ENCODE results near the gene MOV10L1. TPM values are rescaled to one million over a fixed set of nuclear protein-coding genes. Genes with fewer than 3 reads are reported as not detected.

The MOV10L1 gene
- total and polyA plus RNA-seq, 5 donors from 2014 or later, result not detected

DNA sequence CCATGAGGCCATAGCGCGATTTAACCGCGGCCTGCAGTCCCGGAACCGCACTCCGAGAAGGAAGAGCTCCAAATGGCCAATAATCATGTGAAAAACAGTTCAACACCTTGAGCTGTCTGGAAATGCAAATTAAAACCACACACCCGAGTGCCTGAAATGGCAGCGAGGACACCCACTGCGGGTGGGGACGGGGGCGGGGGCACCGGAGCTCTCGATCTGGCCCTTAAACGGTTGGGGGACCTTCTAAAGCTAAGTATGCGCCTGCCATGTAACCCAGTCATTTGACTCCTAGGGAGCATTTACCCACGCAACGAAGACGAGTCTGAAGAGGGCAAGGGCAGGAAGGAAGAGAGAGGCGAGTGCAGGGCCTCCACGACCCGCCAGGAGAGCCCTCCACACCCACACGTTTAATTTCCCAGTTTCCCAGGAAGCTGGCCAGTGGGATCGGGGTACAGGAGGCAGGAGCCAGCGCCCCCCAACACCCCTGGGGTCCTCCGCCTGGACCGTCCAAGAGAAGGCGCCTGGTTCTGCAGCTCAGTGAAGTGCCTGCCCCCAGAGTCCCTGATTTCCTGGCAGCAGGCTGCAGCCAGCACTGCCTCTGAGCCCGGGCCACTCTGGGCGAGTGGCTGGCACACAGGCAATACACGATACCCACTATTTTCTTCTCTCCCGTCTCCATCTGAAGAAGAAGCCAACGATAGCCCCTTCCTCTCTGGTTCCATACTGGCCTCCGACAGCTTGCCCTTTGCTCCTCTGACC, 33.4 kb upstream of the MOV10L1 start:
- H3K36me3 Mint-ChIP-seq, result no peaks in the 10 kb centered on the region
- H3K4me3 Mint-ChIP-seq, result no peak overlapping the region

DNA sequence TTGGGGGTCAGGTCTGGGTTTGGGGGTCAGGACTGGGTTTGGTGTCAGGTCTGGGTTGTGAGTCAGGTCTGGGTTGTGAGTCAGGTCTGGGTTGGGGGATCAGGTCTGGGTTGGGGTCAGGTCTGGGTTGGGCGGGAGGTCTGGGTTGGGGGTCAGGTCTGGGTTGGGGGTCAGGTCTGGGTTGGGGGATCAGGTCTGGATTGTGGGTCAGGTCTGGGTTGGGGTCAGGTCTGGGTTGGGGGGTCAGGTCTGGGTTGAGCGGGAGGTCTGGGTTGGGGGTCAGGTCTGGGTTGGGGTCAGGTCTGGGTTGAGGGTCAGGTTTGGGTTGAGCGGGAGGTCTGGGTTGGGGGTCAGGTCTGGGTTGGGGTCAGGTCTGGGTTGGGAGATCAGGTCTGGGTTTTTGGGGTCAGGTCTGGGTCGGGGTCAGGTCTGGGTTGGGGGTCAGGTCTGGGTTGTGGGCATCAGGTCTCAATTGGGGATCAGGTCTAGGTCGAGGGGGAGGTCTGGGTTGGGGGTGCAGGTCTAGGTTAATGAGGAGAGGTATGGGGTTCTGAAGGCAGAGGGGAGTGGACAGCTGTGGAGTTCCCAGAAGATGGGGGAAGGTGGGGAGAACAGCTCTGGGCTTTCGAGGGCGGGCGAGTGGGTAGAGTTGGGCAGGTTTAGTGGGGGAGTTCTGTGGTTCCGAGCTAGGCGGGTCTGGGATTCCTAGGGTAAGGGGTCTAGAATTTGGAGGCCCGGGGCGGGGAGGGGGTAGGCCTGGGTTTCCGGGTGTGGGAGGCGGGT, 32.3 kb upstream of the MOV10L1 start:
- Histone ChIP-seq H3K27ac (ENCODE audit: insufficient read depth, low read length, poor library complexity, severe bottlenecking) (no peak overlapping the region), H3K9me3 (ENCODE audit: control insufficient read depth in 2 of 2, low read length in 2 of 2) (peaks cover 0 to 3% of the 10 kb centered on the region in 2 experiments), H3K36me3 (ENCODE audit: control insufficient read depth, insufficient read depth, low read length) (no peaks in the 10 kb centered on the region), H3K4me1 (ENCODE audit: control insufficient read depth, insufficient read depth, low read length, poor library complexity, severe bottlenecking) (no peaks in the 10 kb centered on the region), H3K27me3 (ENCODE audit: control insufficient read depth, insufficient read depth, low read length) (no peaks in the 10 kb centered on the region), H3K4me3 (ENCODE audit: low read depth, low read length) (no peak overlapping the region)
- Mint-ChIP-seq H3K27me3 (peaks cover 37% of the 10 kb centered on the region), H3K27ac (no peak overlapping the region), H3K4me1 (peaks cover 0 to 2% (median 0%) of the 10 kb centered on the region in 4 donors), H3K4me3 (no peak overlapping the region), H3K9me3 (peaks cover 0 to 4% (median 0%) of the 10 kb centered on the region in 7 donors), H3K36me3 (no peaks in the 10 kb centered on the region)
- no peak for DNase-seq
- no peak for ATAC-seq (ENCODE audit: low read depth in 2 of 2)

More for the DNA sequence above, 33.4 kb upstream of the MOV10L1 start:
- H3K27ac Mint-ChIP-seq, result no peak overlapping the region
- H3K9me3 Mint-ChIP-seq, result peaks cover 0 to 7% (median 1%) of the 10 kb centered on the region in 7 donors
- Histone ChIP-seq H3K36me3 (ENCODE audit: control insufficient read depth, insufficient read depth, low read length) (no peaks in the 10 kb centered on the region), H3K4me3 (ENCODE audit: low read depth, low read length) (no peak overlapping the region), H3K27ac (ENCODE audit: insufficient read depth, low read length, poor library complexity, severe bottlenecking) (no peak overlapping the region), H3K27me3 (ENCODE audit: control insufficient read depth, insufficient read depth, low read length) (no peaks in the 10 kb centered on the region), H3K4me1 (ENCODE audit: control insufficient read depth, insufficient read depth, low read length, poor library complexity, severe bottlenecking) (no peaks in the 10 kb centered on the region), H3K9me3 (ENCODE audit: control insufficient read depth in 2 of 2, low read length in 2 of 2) (peaks cover 0 to 3% of the 10 kb centered on the region in 2 experiments)
- ATAC-seq (ENCODE audit: low read depth in 2 of 2), result no peak
- peaks cover 37% of the 10 kb centered on the region for H3K27me3 Mint-ChIP-seq
- DNase-seq, result no peak
- H3K4me1 Mint-ChIP-seq, result peaks cover 0 to 2% (median 0%) of the 10 kb centered on the region in 4 donors

GRCh38 chr22:50058061-50058905, 31.5 kb upstream of the MOV10L1 start, which contains the start of gene TTLL8:
Gene TTLL8, minus strand, starts transcription at chr22:50058298.
- no peaks in the 10 kb centered on the region for H3K4me1 ChIP-seq (ENCODE audit: control insufficient read depth, insufficient read depth, low read length, poor library complexity, severe bottlenecking)
- Mint-ChIP-seq H3K36me3 (no peaks in the 10 kb centered on the region), H3K4me1 (peaks cover 0 to 2% (median 0%) of the 10 kb centered on the region in 4 donors), H3K9me3 (peaks cover 0 to 4% (median 0%) of the 10 kb centered on the region in 7 donors), H3K27ac (no peak within 1 kb of the TSS), H3K4me3 (no peak within 1 kb of the TSS), H3K27me3 (peaks cover 37% of the 10 kb centered on the region)
- no peak for ATAC-seq (ENCODE audit: low read depth in 2 of 2)
- H3K4me3 ChIP-seq (ENCODE audit: low read depth, low read length), result no peak within 1 kb of the TSS
- H3K9me3 ChIP-seq (ENCODE audit: control insufficient read depth in 2 of 2, low read length in 2 of 2), result peaks cover 0 to 1% of the 10 kb centered on the region in 2 experiments
- no peaks in the 10 kb centered on the region for H3K36me3 ChIP-seq (ENCODE audit: control insufficient read depth, insufficient read depth, low read length)
- no peak for DNase-seq
- no peak within 1 kb of the TSS for H3K27ac ChIP-seq (ENCODE audit: insufficient read depth, low read length, poor library complexity, severe bottlenecking)
- H3K27me3 ChIP-seq (ENCODE audit: control insufficient read depth, insufficient read depth, low read length), result no peaks in the 10 kb centered on the region

DNA sequence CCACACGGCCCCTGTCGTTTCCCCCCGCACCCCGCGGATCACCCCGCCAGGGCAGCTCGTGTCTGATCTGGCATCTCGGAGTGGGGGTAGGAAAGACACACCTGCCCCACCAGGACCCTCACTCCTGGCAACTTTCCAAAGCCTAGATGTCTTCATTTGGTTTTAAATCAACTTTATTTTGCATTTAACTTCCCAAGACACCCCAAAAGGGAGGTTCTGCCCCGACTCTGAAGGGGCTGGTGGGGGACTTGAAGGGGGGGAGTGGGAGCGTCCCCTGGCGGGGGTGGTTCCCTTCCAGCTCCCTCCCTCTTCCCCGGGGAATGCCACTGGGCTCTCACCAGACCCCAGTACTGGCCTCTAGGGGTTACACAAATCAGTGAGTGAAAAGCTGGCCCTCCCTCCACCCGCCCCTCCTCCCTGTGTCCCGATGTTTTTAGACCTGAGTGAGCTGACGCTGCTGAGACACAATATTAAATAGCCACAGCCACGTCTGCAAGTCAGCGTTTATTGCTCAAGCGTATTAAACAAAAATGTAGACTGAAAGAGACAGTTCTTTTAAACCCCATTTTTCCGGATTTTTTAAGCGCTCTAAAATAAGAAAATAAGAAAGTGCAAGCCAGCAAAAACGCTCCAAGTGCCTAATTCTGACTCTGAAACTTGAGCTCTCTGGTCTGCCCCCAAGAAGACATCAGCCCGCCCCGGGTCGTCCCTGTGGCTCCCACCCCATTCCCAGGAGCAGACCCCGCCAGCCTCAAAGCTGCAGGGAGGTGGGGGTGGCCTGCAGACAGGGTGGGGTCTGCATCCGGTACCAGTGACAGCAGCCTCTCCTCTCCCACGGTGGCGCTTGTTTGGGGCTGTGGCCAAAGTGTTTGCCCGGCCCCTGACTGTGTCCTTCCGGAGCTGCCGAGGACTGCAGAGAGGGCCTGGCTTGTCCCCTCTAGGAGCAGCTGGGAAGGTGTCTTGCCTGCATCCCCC, 30.6 kb upstream of the MOV10L1 start:
- H3K4me1 Mint-ChIP-seq, result peaks cover 0 to 2% (median 0%) of the 10 kb centered on the region in 4 donors
- no peaks in the 10 kb centered on the region for H3K27me3 ChIP-seq (ENCODE audit: control insufficient read depth, insufficient read depth, low read length)
- no peaks in the 10 kb centered on the region for H3K9me3 ChIP-seq (ENCODE audit: control insufficient read depth in 2 of 2, low read length in 2 of 2)
- H3K4me1 ChIP-seq (ENCODE audit: control insufficient read depth, insufficient read depth, low read length, poor library complexity, severe bottlenecking), result no peaks in the 10 kb centered on the region
- H3K4me3 ChIP-seq (ENCODE audit: low read depth, low read length), result no peak overlapping the region
- no peak overlapping the region for H3K27ac ChIP-seq (ENCODE audit: insufficient read depth, low read length, poor library complexity, severe bottlenecking)
- H3K36me3 ChIP-seq (ENCODE audit: control insufficient read depth, insufficient read depth, low read length), result no peaks in the 10 kb centered on the region
- H3K27ac Mint-ChIP-seq, result no peak overlapping the region
- H3K27me3 Mint-ChIP-seq, result peaks cover 30% of the 10 kb centered on the region
- H3K9me3 Mint-ChIP-seq, result peaks cover 0 to 1% (median 0%) of the 10 kb centered on the region in 7 donors
- ATAC-seq (ENCODE audit: low read depth in 2 of 2) (no peak), DNase-seq (no peak)
- H3K36me3 Mint-ChIP-seq, result no peaks in the 10 kb centered on the region
- peak overlapping the region in 2 of 4 donors; percentile 41 to 58 for H3K4me3 Mint-ChIP-seq

DNA sequence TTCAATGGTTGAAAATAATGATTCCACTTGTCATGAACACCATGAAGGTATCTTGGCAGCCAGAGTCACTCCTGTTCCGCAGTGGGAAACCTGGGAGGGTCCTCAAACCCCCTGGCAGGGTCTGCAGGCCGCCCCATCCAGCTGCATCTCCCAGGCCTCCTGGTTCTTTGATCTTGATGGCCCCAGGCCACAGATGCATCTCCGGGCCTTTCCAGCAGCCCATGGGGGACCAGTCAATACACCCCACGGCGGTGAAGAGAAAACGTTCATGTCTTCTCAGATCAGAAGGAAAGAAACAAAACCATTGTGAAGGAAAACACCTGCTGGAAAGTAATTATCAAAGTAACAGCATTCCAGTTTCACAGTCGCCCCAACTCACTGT, 29.9 kb upstream of the MOV10L1 start:
- Mint-ChIP-seq H3K36me3 (no peaks in the 10 kb centered on the region), H3K9me3 (peaks cover 0 to 1% (median 0%) of the 10 kb centered on the region in 7 donors), H3K4me3 (peak overlapping the region in 1 of 4 donors; percentile 41), H3K4me1 (peaks cover 0 to 2% (median 0%) of the 10 kb centered on the region in 4 donors), H3K27ac (no peak overlapping the region), H3K27me3 (peaks cover 30% of the 10 kb centered on the region)
- Histone ChIP-seq H3K9me3 (ENCODE audit: control insufficient read depth in 2 of 2, low read length in 2 of 2) (no peaks in the 10 kb centered on the region), H3K27me3 (ENCODE audit: control insufficient read depth, insufficient read depth, low read length) (no peaks in the 10 kb centered on the region), H3K36me3 (ENCODE audit: control insufficient read depth, insufficient read depth, low read length) (no peaks in the 10 kb centered on the region), H3K27ac (ENCODE audit: insufficient read depth, low read length, poor library complexity, severe bottlenecking) (no peak overlapping the region), H3K4me3 (ENCODE audit: low read depth, low read length) (no peak overlapping the region), H3K4me1 (ENCODE audit: control insufficient read depth, insufficient read depth, low read length, poor library complexity, severe bottlenecking) (no peaks in the 10 kb centered on the region)
- no peak for DNase-seq
- no peak for ATAC-seq (ENCODE audit: low read depth in 2 of 2)

- H3K36me3 Mint-ChIP-seq, result no peaks in the 10 kb centered on the region
- no peak overlapping the region for H3K4me3 Mint-ChIP-seq
- DNase-seq, result no peak
- H3K4me1 Mint-ChIP-seq, result peaks cover 0 to 2% (median 0%) of the 10 kb centered on the region in 4 donors
- Histone ChIP-seq H3K36me3 (ENCODE audit: control insufficient read depth, insufficient read depth, low read length) (no peaks in the 10 kb centered on the region), H3K27ac (ENCODE audit: insufficient read depth, low read length, poor library complexity, severe bottlenecking) (no peak overlapping the region), H3K4me3 (ENCODE audit: low read depth, low read length) (no peak overlapping the region), H3K27me3 (ENCODE audit: control insufficient read depth, insufficient read depth, low read length) (no peaks in the 10 kb centered on the region), H3K4me1 (ENCODE audit: control insufficient read depth, insufficient read depth, low read length, poor library complexity, severe bottlenecking) (no peaks in the 10 kb centered on the region), H3K9me3 (ENCODE audit: control insufficient read depth in 2 of 2, low read length in 2 of 2) (no peaks in the 10 kb centered on the region)
- H3K27ac Mint-ChIP-seq, result no peak overlapping the region
- ATAC-seq (ENCODE audit: low read depth in 2 of 2), result no peak
- H3K27me3 Mint-ChIP-seq, result peaks cover 25% of the 10 kb centered on the region
- peaks cover 0 to 1% (median 0%) of the 10 kb centered on the region in 7 donors for H3K9me3 Mint-ChIP-seq
Observed at GRCh38 chr22:50060441-50061140, 29.2 kb upstream of the MOV10L1 start.
